HEK293 (cell line): ENCODE results near the gene TSHZ3.

Source experiments
- CTCF ChIP-seq: fragments of 450-650 bp; formaldehyde crosslinking; IDR thresholded peaks from 2 replicates; pipeline ENCODE4 v1.5.1; 2016; ENCODE audit warnings: missing biosample characterization, missing genetic modification characterization
- RBAK ChIP-seq: fragments of 450-650 bp; formaldehyde crosslinking; IDR thresholded peaks from 2 replicates; pipeline ENCODE4 v1.5.1; 2016; ENCODE audit warnings: missing biosample characterization, missing genetic modification characterization
- REST ChIP-seq: fragments of 450-650 bp; formaldehyde crosslinking; IDR thresholded peaks from 2 replicates; pipeline ENCODE4 v1.5.1; 2016; ENCODE audit warnings: missing biosample characterization, missing genetic modification characterization
- ZBTB20 ChIP-seq: fragments of 450-650 bp; formaldehyde crosslinking; IDR thresholded peaks from 2 replicates; pipeline ENCODE4 v1.5.1; 2016; ENCODE audit warnings: missing biosample characterization, missing genetic modification characterization
- ZNF121 ChIP-seq: fragments of 450-650 bp; formaldehyde crosslinking; IDR thresholded peaks from 2 replicates; pipeline ENCODE4 v1.5.1; 2016; ENCODE audit warnings: missing biosample characterization, missing genetic modification characterization
- ZNF132 ChIP-seq: fragments of 450-650 bp; formaldehyde crosslinking; IDR thresholded peaks from 2 replicates; pipeline ENCODE4 v1.5.1; 2017; ENCODE audit warnings: missing biosample characterization, missing genetic modification characterization, borderline replicate concordance
- ZNF274 ChIP-seq, 2 experiments: fragments of 200-500 bp in 1 of 2; fragments of 450-650 bp in 1 of 2; sonication (Bioruptor generic) in 1 of 2; formaldehyde crosslinking in 1 of 2; IDR thresholded peaks; 2 replicates each; pipeline versions ENCODE4 v1.5.1 to v1.6.1; 2014 to 2016; ENCODE audit warnings: borderline replicate concordance in 1 of 2, inconsistent platforms in 1 of 2, low read length in 1 of 2, missing biosample characterization in 1 of 2, missing genetic modification characterization in 1 of 2
- ZNF621 ChIP-seq: fragments of 450-650 bp; formaldehyde crosslinking; IDR thresholded peaks from 2 replicates; pipeline ENCODE4 v1.5.1; 2017; ENCODE audit warnings: missing biosample characterization, missing genetic modification characterization
- ZNF629 ChIP-seq: fragments of 450-650 bp; formaldehyde crosslinking; IDR thresholded peaks from 2 replicates; pipeline ENCODE4 v1.5.1; 2017; ENCODE audit warnings: missing biosample characterization, missing genetic modification characterization
- ZSCAN18 ChIP-seq: fragments of 450-650 bp; formaldehyde crosslinking; IDR thresholded peaks from 2 replicates; pipeline ENCODE4 v1.5.1; 2016; ENCODE audit warnings: missing biosample characterization, missing genetic modification characterization

- TF ChIP-seq CTCF (no peak), ZNF132 (no peak), ZNF621 (tag by site-specific recombination) (no peak), ZBTB20 (tag by site-specific recombination) (no peak), RBAK (no peak), REST (no peak), ZNF274 (IDR thresholded peaks at IDR 0.05; ENCODE audit: low read length) (no peak), ZNF274 (tag by site-specific recombination; IDR thresholded peaks at IDR 0.05; ENCODE audit: borderline replicate concordance) (no peak), ZSCAN18 (tag by site-specific recombination) (no peak), ZNF629 (no peak), ZNF121 (tag by site-specific recombination) (no peak)
Measured at GRCh38 chr19:31391518-31391917, 42.3 kb upstream of the TSHZ3 start.
